ENCODE measurements around the gene PRKCH. TPM values are rescaled to one million over a fixed set of nuclear protein-coding genes. Genes with fewer than 3 reads are reported as not detected.

The PRKCH gene
- total and polyA plus RNA-seq, 9 of the 15 experiments (the other 6 are each of a cell fraction or from before 2014, with no cell fraction given), result 0.61 to 4.4 (median 4.0) TPM

GRCh38 chr14:61404637-61405036 is 83.3 kb downstream of the PRKCH start:
- no peaks in the 10 kb centered on the region for H4K20me1 ChIP-seq (replicated peaks; ENCODE audit: control insufficient read depth, insufficient read depth, low read length)
- no peaks in the 10 kb centered on the region for H3K36me3 ChIP-seq (ENCODE audit: control insufficient read depth, insufficient read depth, low read length)
- in situ Hi-C loops (cut with MboI), result no loop called here
- FAIRE-seq (no peak), ATAC-seq (no peak), DNase-seq (ENCODE audit: extremely low read depth in 1 of 4, low spot score in 3 of 4) (no peak)
- H3K4me2 ChIP-seq (ENCODE audit: insufficient read depth, low read length), result no peak overlapping the region
- H3K27me3 ChIP-seq (ENCODE audit: control insufficient read depth in 2 of 2, insufficient read depth in 2 of 2, low read length in 2 of 2), result no peaks in the 10 kb centered on the region; a peak in 1 of 5 replicates
- WGBS (ENCODE audit: insufficient coverage, low coverage, missing lambda C conversion rate), result 0% methylated on average over 1 of the region's 1 CpG
- ChIA-PET CTCF (ENCODE audit: low intra/inter-chr PET ratio) (no interaction called here), POLR2A (no interaction called here)
- no peaks in the 10 kb centered on the region for H3K9me1 ChIP-seq (ENCODE audit: control insufficient read depth, insufficient read depth, low read length)
- H3K79me2 ChIP-seq (ENCODE audit: control insufficient read depth, insufficient read depth, low read length), result no peaks in the 10 kb centered on the region
- TF ChIP-seq PKNOX1 (IDR thresholded peaks at IDR 0.05) (no peak), PHF21A (IDR thresholded peaks at IDR 0.05; ENCODE audit: borderline replicate concordance, low read depth) (no peak), CBX5 (IDR thresholded peaks at IDR 0.05; ENCODE audit: borderline replicate concordance, low read depth) (no peak), POLR3G (IDR thresholded peaks at IDR 0.05; ENCODE audit: extremely low read depth, insufficient read length, insufficient replicate concordance) (no peak), SREBF1 (IDR thresholded peaks at IDR 0.05; ENCODE audit: borderline replicate concordance, low read depth, low read length) (no peak), ETV5 (CRISPR knock-in tag; IDR thresholded peaks at IDR 0.05; ENCODE audit: low read depth) (no peak), IRF2 (CRISPR knock-in tag; IDR thresholded peaks at IDR 0.05) (no peak), ILK (tag; IDR thresholded peaks at IDR 0.05; ENCODE audit: borderline replicate concordance, low read depth) (no peak), ZBTB12 (CRISPR knock-in tag; IDR thresholded peaks at IDR 0.05) (no peak), DACH1 (IDR thresholded peaks at IDR 0.05; ENCODE audit: partially characterized antibody) (no peak), NELFE (IDR thresholded peaks at IDR 0.05; ENCODE audit: insufficient read depth, insufficient read length) (no peak), ZNF639 (CRISPR knock-in tag; conservative IDR thresholded peaks at IDR 0.05 in 1 of 2, IDR thresholded peaks at IDR 0.05 in 1 of 2) (no peak)
- intact Hi-C loops (cut with micrococcal nuclease), result no loop called here
- H3K27ac ChIP-seq (ENCODE audit: extremely low read depth, low read depth, low read length), result no peak overlapping the region
- no peak overlapping the region for H3K4me3 ChIP-seq
- H2AFZ ChIP-seq (ENCODE audit: low read depth, low read length), result no peak overlapping the region
- BruUV-seq (replicated peaks), result no TSS peak
- H3K4me1 ChIP-seq (replicated peaks in 1 of 2; ENCODE audit: control insufficient read depth in 2 of 2, insufficient read depth in 2 of 2, low read length in 2 of 2), result no peaks in the 10 kb centered on the region
- no peaks in the 10 kb centered on the region for H3K9me3 ChIP-seq (replicated peaks; ENCODE audit: control insufficient read depth, insufficient read depth, low read depth, low read length)
- H3K9ac ChIP-seq (ENCODE audit: insufficient read depth in 1 of 2, low read depth in 2 of 2, low read length in 2 of 2), result no peak overlapping the region
